A673 (cell line): ENCODE measurements around the gene MCF2L2. TPM values are rescaled to one million over a fixed set of nuclear protein-coding genes. Genes with fewer than 3 reads are reported as not detected.

ENCODE experiments used
- BruUV-seq: library from RNA; stranded (reverse); fragments of 400-500 nt; replicated peaks from 2 replicates; lab custom pipeline; 2021; lab: Mats Ljungman, UMichigan
- CTCF ChIA-PET: fragments of 300-600 bp; sonication (Branson Sonifier 250); formaldehyde crosslinking; loops from one replicate; lab custom pipeline; 2022; ENCODE audit warnings: antibody characterized with exemption; lab: Charles Lee
- POLR2A ChIA-PET: fragments of 300-600 bp; sonication (Branson Sonifier 250); formaldehyde crosslinking; loops from one replicate; lab custom pipeline; 2022; ENCODE audit warnings: antibody characterized with exemption; ENCODE audit not compliant: low non-redundant PET; lab: Charles Lee
- DNase-seq: peaks from one replicate; pipeline ENCODE4 v3.0.0-alpha.2; 2015; ENCODE audit warnings: low spot score
- H3K27ac ChIP-seq: fragments of 200-600 bp; sonication (generic); 2 replicates; pipeline ENCODE4 v1.5.1; 2016; ENCODE audit warnings: mixed run types, low read depth, mild to moderate bottlenecking, mixed read lengths, antibody characterized with exemption, low read length; ENCODE audit not compliant: poor library complexity, severe bottlenecking
- H3K27me3 ChIP-seq: fragments of 200-600 bp; sonication (generic); replicated peaks from 2 replicates; pipeline ENCODE4 v1.6.1; 2017; ENCODE audit warnings: mixed run types, low read depth, mild to moderate bottlenecking, mixed read lengths, antibody characterized with exemption, low read length; ENCODE audit not compliant: insufficient read depth, poor library complexity
- H3K36me3 ChIP-seq: fragments of 200-600 bp; sonication (generic); 2 replicates; pipeline ENCODE4 v1.6.1; 2016; ENCODE audit warnings: mixed run types, mild to moderate bottlenecking, mixed read lengths, antibody characterized with exemption, low read length; ENCODE audit not compliant: insufficient read depth, poor library complexity, severe bottlenecking
- H3K4me1 ChIP-seq: fragments of 200-600 bp; sonication (generic); 2 replicates; pipeline ENCODE4 v1.6.1; 2017; ENCODE audit warnings: mixed run types, mild to moderate bottlenecking, mixed read lengths, antibody characterized with exemption, low read length; ENCODE audit not compliant: insufficient read depth, poor library complexity, severe bottlenecking
- H3K4me3 ChIP-seq: fragments of 200-600 bp; sonication (generic); 2 replicates; pipeline ENCODE4 v1.5.1; 2016; ENCODE audit warnings: low read depth, mixed run types, mild to moderate bottlenecking, mixed read lengths, low read length; ENCODE audit not compliant: poor library complexity, severe bottlenecking
- H3K9me3 ChIP-seq: fragments of 200-600 bp; sonication (generic); 2 replicates; pipeline ENCODE4 v1.6.1; 2016; ENCODE audit warnings: mixed run types, low read depth, mild to moderate bottlenecking, mixed read lengths, antibody characterized with exemption, low read length; ENCODE audit not compliant: poor library complexity, severe bottlenecking
- CTCF ChIP-seq: fragments of 300-800, 200-600 bp; sonication (generic); conservative IDR thresholded peaks from 2 replicates; pipeline ENCODE4 v1.5.1; 2017; ENCODE audit warnings: low read depth, mild to moderate bottlenecking, antibody characterized with exemption, low read length, moderate library complexity, mixed read lengths
- EZH2 ChIP-seq: fragments of 200-600 bp; sonication (generic); IDR thresholded peaks from 2 replicates; pipeline ENCODE4 v1.6.1; 2017; ENCODE audit warnings: borderline replicate concordance, low read depth, mild to moderate bottlenecking, mixed read lengths, antibody characterized with exemption, low read length; ENCODE audit not compliant: poor library complexity, severe bottlenecking
- intact Hi-C: fragments of 100-400 bp; cut with micrococcal nuclease; formaldehyde crosslinking; loops from one replicate; pipeline ENCODE4 v1.10.0; 2022; ENCODE audit not compliant: unreplicated experiment
- total RNA-seq: library from RNA; stranded (reverse); gene quantifications from 2 replicates; pipeline ENCODE4 v1.2.3, GENCODE V29; 2021

Gene MCF2L2
- total RNA-seq, 1 experiment from 2014 or later, result not detected

- H3K4me3 ChIP-seq, result no peak overlapping the region
- intact Hi-C loops, result no loop called here
- no TSS peak for BruUV-seq
- DNase-seq, result no peak
- H3K9me3 ChIP-seq, result no peaks in the 10 kb centered on the region
- H3K4me1 ChIP-seq, result peaks cover 12% of the 10 kb centered on the region
- peaks cover 3% of the 10 kb centered on the region for H3K36me3 ChIP-seq
- CTCF ChIA-PET, result no interaction called here
- TF ChIP-seq EZH2, result no peak
- TF ChIP-seq CTCF, result no peak
- no peak overlapping the region for H3K27ac ChIP-seq
- POLR2A ChIA-PET, result no interaction called here
- no peaks in the 10 kb centered on the region for H3K27me3 ChIP-seq
These were observed 153.8 kb downstream of the MCF2L2 start for GRCh38 chr3:183274609-183275008.

GRCh38 chr3:183272791-183273190, 155.6 kb downstream of the MCF2L2 start:
- Histone ChIP-seq H3K9me3 (no peaks in the 10 kb centered on the region), H3K4me1 (peaks cover 14% of the 10 kb centered on the region), H3K27ac (no peak overlapping the region), H3K27me3 (no peaks in the 10 kb centered on the region), H3K4me3 (no peak overlapping the region), H3K36me3 (peaks cover 3% of the 10 kb centered on the region)
- ChIA-PET POLR2A (no interaction called here), CTCF (no interaction called here)
- DNase-seq, result no peak
- TF ChIP-seq CTCF (no peak), EZH2 (no peak)
- BruUV-seq, result no TSS peak
- intact Hi-C loops, result no loop called here

GRCh38 chr3:183272142-183272541, 156.3 kb downstream of the MCF2L2 start:
- CTCF ChIA-PET, result no interaction called here
- peaks cover 14% of the 10 kb centered on the region for H3K4me1 ChIP-seq
- H3K27ac ChIP-seq, result no peak overlapping the region
- TF ChIP-seq CTCF, result no peak
- no peak for TF ChIP-seq EZH2
- peaks cover 3% of the 10 kb centered on the region for H3K36me3 ChIP-seq
- intact Hi-C loops, result no loop called here
- POLR2A ChIA-PET, result no interaction called here
- no peaks in the 10 kb centered on the region for H3K27me3 ChIP-seq
- no peak overlapping the region for H3K4me3 ChIP-seq
- H3K9me3 ChIP-seq, result no peaks in the 10 kb centered on the region
- DNase-seq, result no peak
- no TSS peak for BruUV-seq
